PFSK-1 (cell line): ENCODE data around the gene KLHDC7B.
A peak's percentile ranks its signal among the peaks of the same experiment; 100 is the strongest.

Source experiments
- FOXP2 ChIP-seq: optimal IDR thresholded peaks from 2 replicates; pipeline ENCODE3; 2011; ENCODE audit warnings: borderline replicate concordance, control low read depth, inconsistent platforms; ENCODE audit not compliant: insufficient read depth; ENCODE audit errors: extremely low read length, extremely low read depth
- POLR2AphosphoS5 ChIP-seq: IDR thresholded peaks from 2 replicates; pipeline ENCODE4 v1.6.1; 2012; ENCODE audit warnings: low read depth, mild to moderate bottlenecking, control low read depth, low read length, moderate library complexity
- REST ChIP-seq, 2 experiments: IDR thresholded peaks; 2 replicates each; pipeline versions ENCODE4 v1.6.1 to v1.8.0; 2011 to 2012; ENCODE audit warnings: low read depth in 2 of 2, low read length in 2 of 2, control low read depth in 1 of 2, inconsistent platforms in 1 of 2, mild to moderate bottlenecking in 1 of 2, moderate library complexity in 1 of 2; ENCODE audit not compliant: insufficient read depth in 1 of 2
- SIN3A ChIP-seq: IDR thresholded peaks from 2 replicates; pipeline ENCODE4 v1.6.1; 2012; ENCODE audit warnings: mild to moderate bottlenecking, low read length, moderate library complexity, borderline replicate concordance; ENCODE audit not compliant: insufficient read depth
- TAF1 ChIP-seq: IDR thresholded peaks from 2 replicates; pipeline ENCODE4 v1.6.1; 2012; ENCODE audit warnings: low read length, control low read depth, borderline replicate concordance; ENCODE audit not compliant: insufficient read depth

KLHDC7B gene

GRCh38 chr22:50579752-50580151 is 34.1 kb downstream of the KLHDC7B start:
- TF ChIP-seq POLR2AphosphoS5 (no peak), SIN3A (no peak), REST (IDR thresholded peaks at IDR 0.05; ENCODE audit: insufficient read depth in 1 of 2, low read depth in 2 of 2, low read length in 2 of 2) (no peak), TAF1 (no peak), FOXP2 (no peak)

- TF ChIP-seq TAF1 (no peak), FOXP2 (no peak), POLR2AphosphoS5 (no peak), SIN3A (no peak), REST (IDR thresholded peaks at IDR 0.05; ENCODE audit: insufficient read depth in 1 of 2, low read depth in 2 of 2, low read length in 2 of 2) (no peak)
Measured at GRCh38 chr22:50581031-50581949, 35.6 kb downstream of the KLHDC7B start.

GRCh38 chr22:50581950-50582492 is 36.3 kb downstream of the KLHDC7B start:
- TF ChIP-seq SIN3A (no peak), FOXP2 (peak; percentile 4), REST (IDR thresholded peaks at IDR 0.05; ENCODE audit: insufficient read depth in 1 of 2, low read depth in 2 of 2, low read length in 2 of 2) (no peak), TAF1 (no peak)

GRCh38 chr22:50582493-50583293 is 37.0 kb downstream of the KLHDC7B start, which contains the start of gene CHKB:
Gene CHKB, minus strand, starts transcription at chr22:50582849. Its CDS starts 68 bp downstream, at chr22:50582781.
- TF ChIP-seq REST (IDR thresholded peaks at IDR 0.05; ENCODE audit: insufficient read depth in 1 of 2, low read depth in 2 of 2, low read length in 2 of 2) (no peak), POLR2AphosphoS5 (peak; percentile 69)
